Measurements from ENCODE around the gene KLF7.

The KLF7 gene

DNA sequence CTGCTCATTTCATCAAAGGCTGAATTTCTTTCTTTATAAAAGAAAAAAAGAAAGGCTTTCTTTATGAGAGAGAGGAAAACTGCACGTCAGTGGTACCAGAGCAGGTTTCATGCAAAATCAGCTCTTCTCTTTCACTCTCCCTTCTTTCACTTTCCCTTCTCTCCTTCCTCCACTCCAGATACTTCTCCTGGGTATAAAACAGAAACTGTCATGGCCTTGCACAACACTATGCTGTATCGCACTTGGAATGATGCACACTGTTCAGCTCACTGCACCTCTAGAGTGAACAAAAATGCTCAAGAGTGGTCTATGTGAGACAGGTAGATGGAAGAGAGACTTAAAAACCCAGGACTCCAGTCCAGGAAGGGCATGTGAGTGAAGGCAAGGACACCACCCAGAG lies 73.8 kb downstream of the KLF7 start:
- no peak for DNase-seq (ENCODE audit: low spot score)

DNA sequence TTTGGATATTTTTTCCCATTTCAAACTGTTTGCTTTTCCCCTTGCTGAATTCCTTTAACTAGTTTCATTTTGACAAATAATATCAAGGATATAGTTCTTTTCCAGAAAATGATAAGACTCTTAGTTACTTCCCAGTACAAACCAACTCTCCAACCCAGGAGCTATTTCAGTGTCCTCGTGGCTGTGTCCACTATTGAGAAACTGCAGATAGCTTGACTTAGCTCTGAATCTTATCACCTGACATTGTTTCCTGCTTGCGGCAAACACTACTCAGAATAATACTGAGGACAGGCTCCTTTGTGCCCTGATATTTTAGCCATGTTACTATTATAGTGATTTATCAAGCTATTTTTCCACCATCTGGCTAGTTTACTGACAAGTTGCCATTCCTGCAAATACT lies 74.6 kb downstream of the KLF7 start:
- DNase-seq (ENCODE audit: low spot score) = no peak

DNA sequence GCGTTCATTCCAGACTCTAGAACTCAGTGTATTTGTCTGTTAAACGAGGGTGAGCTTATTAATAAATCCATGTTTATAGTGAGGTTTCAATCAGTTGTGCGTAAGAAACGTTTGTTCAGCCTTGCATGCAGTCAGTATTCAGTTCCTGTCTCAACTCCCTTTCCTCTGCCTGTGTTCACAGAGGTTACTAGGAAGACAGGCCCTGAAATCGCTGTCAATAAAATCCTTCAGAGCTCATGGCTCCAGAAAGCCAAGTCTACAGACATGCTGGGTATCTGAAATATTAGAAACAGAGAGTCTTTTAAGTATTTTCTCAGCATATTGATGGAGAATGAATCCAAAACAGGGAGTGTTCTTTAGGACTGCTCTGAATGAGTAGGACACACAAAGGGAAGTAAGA lies 75.4 kb downstream of the KLF7 start:
- DNase-seq (ENCODE audit: low spot score) = no peak

DNA sequence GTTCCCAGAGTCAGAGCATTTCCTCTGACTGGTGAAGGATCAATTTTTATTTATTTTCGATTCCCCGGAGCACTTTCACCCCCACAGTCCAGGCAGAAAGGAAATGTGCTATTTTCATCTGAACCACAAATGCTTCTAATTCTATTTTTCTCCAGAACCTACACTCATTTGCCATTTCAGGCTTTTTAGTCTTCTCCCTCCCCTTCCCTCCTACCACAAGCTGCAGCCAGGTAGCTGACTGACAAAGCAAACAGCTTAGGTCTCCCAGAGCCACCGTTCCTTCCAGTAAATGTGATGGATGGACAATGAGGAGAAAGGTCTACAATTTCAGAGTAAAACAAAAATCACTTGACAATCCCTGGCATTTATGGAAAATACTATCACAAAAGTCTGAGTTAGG lies 76.9 kb downstream of the KLF7 start:
- DNase-seq (ENCODE audit: low spot score) = no peak

DNA sequence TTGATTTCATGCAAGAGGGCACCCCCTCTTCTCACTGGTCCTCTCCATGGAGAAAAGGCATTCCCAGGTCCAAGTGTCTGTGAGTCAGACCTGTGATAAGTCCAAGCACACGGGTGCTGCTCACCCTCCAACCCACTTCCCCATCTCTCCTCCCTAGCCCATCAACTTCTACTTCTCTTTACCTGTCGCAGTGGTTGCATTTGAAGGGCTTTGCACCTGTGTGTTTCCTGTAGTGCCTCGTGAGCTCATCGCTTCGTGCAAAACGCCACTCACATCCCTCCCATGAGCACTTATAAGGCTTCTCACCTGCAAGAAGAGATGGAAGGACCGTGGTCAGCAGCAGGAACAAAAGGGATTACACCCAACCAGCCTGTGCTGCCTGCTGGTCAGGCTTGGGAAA lies 77.5 kb downstream of the KLF7 start:
- no peak for DNase-seq (ENCODE audit: low spot score)

DNA sequence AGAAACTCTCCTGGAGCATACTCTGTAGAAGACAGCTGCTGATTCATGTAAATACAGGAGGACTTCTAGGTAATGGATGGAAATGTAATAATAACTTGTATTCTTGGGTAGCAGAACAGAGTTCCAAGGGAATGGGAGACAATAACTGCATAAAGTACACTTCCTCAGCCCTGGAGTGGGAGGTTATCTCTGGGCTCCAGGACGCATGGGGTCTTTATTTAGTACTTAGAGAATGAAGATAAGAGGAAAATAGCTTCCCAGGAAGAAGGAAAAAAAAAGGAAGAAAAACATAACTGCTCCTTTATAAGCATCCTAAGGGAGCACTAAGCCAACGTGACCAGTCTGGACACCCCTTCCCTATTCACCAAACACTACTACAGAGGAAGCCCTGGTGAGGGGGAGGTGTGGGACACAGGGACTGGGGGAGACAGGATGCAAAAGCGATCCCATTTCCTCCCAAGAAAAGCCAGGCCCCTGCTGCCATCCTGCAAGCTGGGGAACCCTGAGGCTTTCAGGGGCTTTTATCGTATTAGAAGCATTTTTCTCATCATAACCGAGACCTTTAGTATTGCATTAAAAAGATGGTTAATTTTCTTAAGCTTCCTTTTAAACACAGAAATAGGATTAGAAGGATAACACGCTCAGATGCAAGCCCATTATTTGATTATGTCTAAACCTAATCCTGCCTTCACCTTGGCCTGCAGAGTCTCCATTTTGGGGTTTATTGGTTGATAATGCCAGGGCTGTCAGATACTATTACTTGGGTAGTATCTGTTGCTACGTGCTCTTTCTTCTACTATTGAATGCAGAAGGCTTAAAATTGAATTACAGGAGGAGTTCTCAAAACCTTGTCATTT lies 78.5 kb downstream of the KLF7 start:
- no peak for DNase-seq (ENCODE audit: low spot score)

DNA sequence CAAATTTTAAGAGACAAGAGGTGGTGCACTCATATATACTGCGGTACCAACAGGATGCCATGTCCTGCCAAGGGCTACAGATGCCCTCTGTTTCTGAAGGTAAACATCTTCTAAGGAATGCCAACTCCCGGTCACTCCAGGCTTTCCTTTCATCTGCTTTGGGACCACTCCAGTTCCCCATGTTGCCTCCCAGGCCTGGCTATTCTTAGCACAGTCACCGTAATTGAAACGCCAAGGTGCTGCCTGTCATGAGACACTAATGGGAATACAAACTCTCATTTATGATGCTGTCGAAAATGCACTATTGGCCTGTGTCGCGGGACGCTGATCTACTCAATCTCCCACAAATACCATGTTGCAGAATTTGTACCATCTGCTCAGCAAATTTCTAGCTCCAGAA lies 79.6 kb downstream of the KLF7 start:
- DNase-seq (ENCODE audit: low spot score) = no peak

DNA sequence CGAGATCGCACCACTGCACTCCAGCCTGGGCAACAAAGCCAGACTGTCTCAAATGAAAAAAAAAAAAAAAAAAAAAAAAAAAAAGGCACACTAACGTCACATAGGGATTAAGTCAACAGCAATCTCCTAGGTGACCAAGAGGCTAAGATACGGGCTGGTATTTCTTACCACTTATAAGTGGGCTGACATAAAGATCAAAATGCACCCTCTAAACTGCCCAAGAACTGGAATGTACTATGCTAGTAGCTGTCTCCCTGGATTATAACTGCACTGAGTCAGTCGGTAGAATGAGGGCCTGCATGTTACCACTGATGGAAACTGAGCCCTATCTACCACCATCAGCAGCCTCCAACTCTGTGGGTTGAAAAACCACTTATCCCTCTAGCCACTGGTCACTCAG lies 80.6 kb downstream of the KLF7 start:
- DNase-seq (ENCODE audit: low spot score) = no peak

DNA sequence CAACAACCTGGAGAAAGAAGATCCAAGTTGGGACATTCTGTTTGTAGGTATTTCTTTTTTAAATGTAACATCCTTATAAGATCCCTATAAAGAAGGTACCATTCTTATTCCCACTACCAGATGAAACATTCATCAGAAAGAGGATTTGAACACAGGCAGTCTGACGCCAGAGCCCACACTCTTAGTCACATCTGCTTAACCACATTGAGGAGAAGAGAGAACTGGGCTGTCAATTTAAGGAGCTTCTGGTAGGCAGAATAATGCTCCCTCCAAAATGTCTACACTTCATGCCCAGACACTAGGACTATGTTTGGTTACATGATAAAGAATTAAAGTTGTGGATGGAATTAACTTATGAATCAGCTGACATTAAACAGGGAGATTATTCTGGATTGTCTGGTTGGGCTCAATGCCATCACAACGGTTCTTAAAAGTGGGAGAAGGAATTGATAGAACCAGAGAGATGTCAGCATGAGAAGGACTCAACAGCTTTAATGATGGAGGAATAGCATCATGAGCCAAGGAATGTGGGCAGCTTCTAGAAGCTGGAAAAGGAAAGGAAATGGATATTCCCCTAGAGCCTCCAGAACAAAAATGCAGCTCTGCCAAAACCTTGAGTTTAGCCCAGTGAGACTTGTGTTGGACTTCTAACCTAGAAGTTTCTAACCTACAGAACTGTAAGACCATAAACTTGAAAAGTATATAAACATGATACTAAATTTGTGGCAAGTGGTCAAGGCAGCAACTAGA lies 82.2 kb downstream of the KLF7 start:
- no peak for DNase-seq (ENCODE audit: low spot score)

DNA sequence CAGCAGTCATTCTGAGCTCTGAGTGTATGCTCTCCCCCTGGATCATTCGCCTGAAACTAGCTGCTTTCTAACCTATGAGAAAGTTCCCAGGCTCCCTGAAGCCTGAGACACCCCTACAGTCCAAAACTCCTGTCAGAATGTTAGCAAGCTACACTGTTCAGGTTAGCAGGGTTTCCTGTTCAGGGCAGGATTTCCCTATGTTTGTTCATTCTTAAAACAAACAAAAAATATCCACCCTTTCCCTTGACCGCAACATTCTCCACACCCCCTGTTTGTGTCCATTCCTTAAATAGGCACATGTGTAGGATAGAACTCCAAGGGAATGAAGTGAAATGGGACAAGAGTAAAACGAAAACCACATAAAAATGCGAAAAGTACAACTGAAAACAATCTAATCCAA lies 83.1 kb downstream of the KLF7 start:
- no peak for DNase-seq (ENCODE audit: low spot score)

DNA sequence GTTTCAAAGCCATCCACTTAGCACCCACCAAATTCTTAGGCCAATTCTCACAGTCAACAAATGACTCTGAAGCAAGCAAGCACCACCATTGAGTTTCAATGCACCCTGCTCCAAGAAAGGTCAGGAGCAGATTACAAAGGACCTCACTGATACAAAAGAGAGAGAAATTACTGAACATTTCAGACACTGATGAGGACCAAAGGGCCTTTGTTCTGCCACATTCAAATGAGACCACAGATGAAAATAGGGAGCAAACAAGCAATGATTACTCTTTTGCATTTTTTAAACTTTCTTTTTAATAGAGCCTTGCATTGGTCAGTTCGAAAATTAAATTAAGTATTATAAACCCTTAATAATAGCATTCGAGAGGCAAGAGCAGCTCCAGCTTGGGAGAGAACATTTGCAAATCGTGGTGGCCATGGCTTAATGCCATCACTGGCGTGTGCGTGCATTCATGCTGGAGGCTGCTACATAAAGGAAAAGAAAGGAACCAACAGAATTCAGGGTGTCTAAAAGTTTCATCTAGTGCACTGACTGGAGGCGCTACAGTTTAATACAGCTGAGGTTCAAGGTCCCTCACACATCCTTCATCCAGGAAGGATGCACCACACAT lies 87.5 kb downstream of the KLF7 start:
- DNase-seq (ENCODE audit: low spot score) = no peak

DNA sequence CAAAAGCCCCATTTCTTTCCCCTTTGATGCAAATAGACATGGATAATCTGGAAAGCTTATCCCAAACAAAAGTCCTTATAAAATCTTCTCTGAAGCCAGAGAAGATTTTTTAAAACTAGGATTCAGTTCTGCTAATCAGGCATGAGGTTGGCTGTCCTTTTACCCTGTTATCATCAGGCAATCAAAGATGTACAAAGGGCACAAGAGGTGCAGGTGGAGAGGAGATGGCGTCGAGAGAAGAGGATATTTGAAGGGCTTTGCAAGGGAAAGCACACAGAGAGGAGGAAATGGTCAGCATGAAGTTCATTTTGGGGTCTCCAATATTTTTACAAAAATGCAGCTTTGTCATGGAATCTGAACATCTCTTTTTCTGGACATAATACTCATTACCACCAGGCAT lies 88.5 kb downstream of the KLF7 start:
- DNase-seq (ENCODE audit: low spot score) = no peak

DNA sequence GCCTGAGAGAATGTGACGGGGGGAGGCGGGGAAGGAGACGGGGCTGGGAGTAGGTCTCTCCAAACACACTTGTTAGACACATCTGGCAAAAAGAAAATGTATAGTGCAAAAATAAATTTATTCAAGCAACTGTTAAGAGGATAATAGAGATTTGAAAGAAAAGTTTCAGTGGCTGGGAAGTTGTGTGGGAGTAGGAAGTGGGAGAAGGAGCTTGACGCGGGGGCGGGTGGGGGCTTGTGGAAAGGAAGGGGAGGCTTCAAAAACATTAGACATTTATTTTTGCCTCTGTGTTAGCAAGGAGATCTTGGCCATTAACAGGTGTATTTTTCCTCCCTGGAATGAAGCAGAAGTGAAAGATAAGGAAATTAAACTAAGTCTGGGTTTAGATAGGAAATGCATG lies 90.3 kb downstream of the KLF7 start:
- DNase-seq (ENCODE audit: low spot score) = no peak

DNA sequence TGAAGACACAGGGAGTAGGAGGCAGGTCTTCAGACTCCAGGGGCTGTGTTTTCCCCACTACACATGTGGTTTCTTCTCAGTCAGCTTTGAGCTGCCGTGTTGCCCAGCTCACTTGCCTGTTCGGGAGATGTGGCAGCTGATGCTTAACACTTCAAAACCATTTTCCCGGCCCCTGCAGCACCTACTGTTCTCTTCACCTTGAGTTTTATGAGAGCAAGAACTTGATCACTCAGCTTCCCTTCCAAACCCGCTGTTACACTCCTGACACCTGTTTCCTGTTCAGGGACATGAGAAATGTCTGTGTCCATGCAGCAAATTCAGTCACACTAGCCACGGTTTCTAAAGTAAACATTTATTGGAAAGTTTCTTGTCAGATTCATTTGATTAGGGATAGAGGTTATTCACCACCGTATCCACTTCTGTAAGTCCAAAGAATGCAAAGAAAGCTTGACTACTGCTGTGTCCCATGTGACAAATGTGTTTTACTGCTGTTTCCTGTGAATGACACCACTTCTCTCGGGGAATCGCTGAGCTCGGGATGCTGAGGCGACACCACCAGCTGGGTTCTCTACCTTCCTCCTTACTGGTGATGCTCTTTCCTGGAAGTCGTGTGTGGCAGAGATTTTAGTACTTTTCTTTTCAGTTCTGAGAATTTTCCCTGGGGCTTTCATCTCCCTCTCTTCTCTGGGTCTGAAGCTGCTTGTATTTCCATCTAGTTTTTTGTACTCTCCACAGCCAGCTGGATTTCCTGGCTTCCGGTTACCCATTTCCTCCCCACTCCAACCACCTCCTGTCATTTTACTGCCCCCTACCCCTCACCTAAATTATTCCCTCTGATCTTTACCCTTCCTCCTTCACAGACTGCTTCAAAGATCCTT lies 91.7 kb downstream of the KLF7 start:
- no peak for DNase-seq (ENCODE audit: low spot score)

DNA sequence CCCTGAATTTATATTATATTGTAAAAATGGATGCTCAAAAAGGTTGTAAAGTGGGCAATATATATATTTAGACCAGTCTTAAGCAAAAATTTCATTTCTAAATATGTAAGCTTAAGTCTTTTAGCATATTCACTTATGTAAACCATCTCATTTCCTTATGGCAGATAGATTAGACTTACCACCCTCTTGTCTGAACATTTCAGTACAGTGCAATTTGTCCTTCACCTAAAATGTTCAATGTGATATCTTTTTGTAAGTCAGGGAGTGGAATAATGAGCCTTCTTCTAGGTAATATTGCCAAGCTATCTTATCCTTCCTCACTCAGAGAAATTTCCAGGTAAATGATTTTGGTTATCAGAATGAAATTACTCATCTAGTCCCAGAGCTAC lies 92.3 kb downstream of the KLF7 start:
- DNase-seq (ENCODE audit: low spot score) = no peak

DNA sequence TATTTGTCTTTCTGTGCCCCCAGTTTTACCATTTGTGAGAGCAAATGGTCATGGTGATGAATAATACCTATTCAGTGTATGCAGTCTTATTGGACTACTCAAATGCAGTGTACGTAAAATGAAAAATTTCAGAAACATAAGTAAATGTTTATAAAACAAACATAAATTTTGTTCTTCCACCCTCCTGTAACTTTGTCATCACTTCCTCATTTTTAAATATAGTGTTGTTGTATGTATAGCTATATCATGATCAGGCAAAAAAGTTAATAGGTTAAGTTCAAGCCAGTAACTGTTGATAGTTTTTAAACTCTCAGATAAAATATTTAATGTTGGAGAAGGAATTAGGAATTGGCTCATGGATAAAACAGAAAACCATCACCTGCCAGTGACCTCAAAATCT lies 93.2 kb downstream of the KLF7 start:
- DNase-seq (ENCODE audit: low spot score) = no peak

DNA sequence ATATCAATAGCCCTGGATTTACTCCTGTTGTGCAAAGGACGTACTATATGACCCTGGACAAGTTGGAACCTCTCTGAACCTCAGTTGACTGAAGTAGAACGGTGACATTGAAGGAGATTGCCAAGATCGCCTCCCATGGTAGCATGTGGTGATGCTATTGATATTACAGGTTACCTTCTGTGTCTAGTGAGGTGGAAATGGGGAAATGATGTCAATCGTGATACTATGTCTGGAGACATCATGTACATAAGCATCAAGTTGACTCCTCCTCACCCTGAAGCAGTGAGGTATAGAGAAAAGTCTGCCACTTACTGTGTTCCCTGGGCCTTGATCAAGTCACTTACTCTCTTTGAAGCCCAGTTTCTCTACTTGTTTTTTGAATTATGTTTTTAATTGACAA lies 93.9 kb downstream of the KLF7 start:
- DNase-seq (ENCODE audit: low spot score) = no peak

DNA sequence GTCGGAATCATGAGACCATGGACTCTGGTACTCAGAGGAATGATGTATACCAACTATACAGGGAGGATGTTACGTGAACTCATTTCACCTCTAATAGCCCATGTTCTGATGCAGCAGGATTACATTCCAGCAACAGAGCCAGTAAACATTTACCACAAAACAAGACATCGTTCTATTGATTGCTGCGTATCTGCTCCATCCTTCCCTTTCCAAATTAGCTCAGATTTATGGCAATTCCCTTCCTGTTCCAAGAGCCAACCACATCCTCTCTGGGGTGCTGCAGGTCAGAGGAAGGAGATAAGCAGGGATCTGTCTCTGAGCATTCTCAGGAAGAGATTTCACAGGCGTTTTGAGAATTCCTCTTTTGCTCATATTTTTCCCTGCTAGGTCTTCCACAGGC lies 98.3 kb downstream of the KLF7 start:
- peak; percentile 26 for DNase-seq (ENCODE audit: low spot score)

DNA sequence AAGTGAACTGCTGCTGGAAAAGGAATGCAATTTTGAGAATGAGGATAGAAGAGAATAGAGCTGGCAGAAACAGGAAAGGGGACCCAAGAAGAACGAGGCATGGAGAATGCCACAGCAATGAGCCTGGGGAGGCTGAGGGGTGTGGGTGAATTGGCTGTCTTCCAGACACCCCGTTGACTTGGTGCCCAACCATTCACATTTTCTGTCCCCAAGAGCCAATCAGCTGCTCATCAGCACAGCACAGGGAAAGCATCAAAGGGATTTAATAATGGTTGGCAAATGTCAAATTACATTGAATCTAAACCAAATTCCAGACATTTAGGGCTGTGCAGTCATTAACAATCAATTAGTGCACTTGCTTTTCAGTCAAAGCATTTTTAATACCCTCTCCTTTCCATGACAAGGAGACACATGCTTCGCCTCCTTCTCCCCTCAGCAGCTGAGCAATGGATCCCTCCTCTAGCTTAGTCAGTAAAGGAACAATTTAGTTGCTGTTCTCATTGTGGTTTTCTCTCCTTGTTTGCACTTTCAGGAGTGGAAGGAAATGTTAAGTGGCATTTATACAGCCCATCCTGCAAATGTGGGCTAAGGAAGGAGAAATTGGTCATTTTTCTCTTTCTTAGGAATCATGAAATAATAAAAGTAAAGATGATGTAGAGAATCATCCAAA lies 98.8 kb downstream of the KLF7 start:
- peak; percentile 28 for DNase-seq (ENCODE audit: low spot score)

DNA sequence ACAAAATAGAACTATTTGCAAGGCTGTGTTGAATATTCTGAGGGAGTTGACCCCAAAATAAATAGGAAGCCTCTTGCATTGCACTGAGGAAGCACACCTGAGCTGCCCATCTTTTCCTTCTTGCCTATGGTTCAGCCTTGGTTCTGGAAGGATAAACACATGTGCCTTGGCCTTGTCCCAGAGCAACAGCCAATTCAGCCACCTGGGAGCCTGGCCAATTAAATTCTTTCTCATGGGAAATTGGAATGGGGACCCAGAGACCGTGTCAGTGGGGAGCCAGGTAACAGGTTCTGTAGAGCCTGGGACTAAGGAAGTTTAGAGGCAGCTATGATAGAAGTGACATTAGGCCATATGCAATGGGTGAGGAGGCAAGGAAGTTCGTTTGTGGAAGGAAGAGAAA lies 99.6 kb downstream of the KLF7 start:
- DNase-seq (ENCODE audit: low spot score) = no peak

DNA sequence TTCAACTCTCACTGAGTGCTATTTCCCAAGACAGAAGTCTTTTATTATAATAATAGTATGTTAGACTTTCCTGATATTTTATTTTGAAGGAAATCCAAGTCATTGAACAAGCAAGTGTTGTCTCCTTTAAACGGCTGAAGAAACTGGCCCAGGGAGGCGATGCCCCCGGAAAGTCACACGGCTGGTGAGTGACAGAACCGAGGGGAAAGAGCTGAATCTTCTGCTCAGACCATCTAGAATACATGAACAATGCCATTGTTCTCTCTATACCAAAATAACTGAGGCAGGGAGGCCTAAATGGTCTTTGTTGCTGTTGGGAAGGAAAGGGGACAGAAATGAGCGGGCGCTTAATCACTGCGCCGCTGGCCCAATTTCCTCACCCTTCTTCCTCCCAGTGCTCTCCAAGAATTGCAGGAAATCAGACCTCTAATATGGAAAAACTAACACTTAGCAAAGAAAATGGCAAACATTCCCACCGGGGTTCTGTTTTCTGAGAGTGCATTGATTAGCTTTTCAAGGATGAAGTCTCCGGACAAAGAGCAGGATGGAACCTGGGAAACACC lies 101.5 kb downstream of the KLF7 start:
- DNase-seq (ENCODE audit: low spot score) = no peak
